Lower lobe of right lung (tissue), 2 donors: ENCODE results near the gene USP33. TPM values are rescaled to one million over a fixed set of nuclear protein-coding genes. Genes with fewer than 3 reads are reported as not detected.

Experiments
- ATAC-seq, 2 donors: fragments of 200-7000 bp; cut with Tn5 transposase; one replicate each; pipeline ENCODE4 v1.9.1; 2020 to 2022; ENCODE audit warnings: mild to moderate bottlenecking in 2 of 2, moderate library complexity in 2 of 2
- DNase-seq: peaks from one replicate; pipeline ENCODE4 v3.0.0-alpha.2; 2020
- H3K27ac ChIP-seq: fragments of 200-600 bp; one replicate; pipeline ENCODE4 v1.8.0; 2022
- H3K27me3 ChIP-seq: fragments of 200-600 bp; one replicate; pipeline ENCODE4 v1.8.0; 2022; ENCODE audit warnings: low read depth
- H3K36me3 ChIP-seq: fragments of 200-600 bp; one replicate; pipeline ENCODE4 v1.8.0; 2022; ENCODE audit warnings: mild to moderate bottlenecking
- H3K4me1 ChIP-seq: fragments of 200-600 bp; one replicate; pipeline ENCODE4 v1.8.0; 2022
- H3K4me3 ChIP-seq: fragments of 200-600 bp; one replicate; pipeline ENCODE4 v1.8.0; 2022; ENCODE audit warnings: mild to moderate bottlenecking
- H3K9me3 ChIP-seq: fragments of 200-600 bp; one replicate; pipeline ENCODE4 v1.8.0; 2022
- intact Hi-C: fragments of 100-400 bp; cut with DNase I; formaldehyde crosslinking; loops from one replicate; pipeline ENCODE4 v1.11.0; 2022
- total RNA-seq: library from RNA; stranded (reverse); fragmentation: NEBNext Ultra II Directional; extraction: Animal tissue kit (Norgen Biotek cat#: 25700); gene quantifications from one replicate; pipeline ENCODE4 v1.2.1, GENCODE V29; 2021
- TF ChIP-seq, protein P1 (sequence below): fragments of 200-600 bp; IDR thresholded peaks from one replicate; pipeline ENCODE4 v1.8.0; 2022; ENCODE audit warnings: antibody characterized with exemption, mild to moderate bottlenecking
- donor health status: DM: no; HTN: yes; CAD: no; lungs with severe emphysema.

Gene USP33
- total RNA-seq, 1 donor from 2014 or later = 68.4 TPM

DNA sequence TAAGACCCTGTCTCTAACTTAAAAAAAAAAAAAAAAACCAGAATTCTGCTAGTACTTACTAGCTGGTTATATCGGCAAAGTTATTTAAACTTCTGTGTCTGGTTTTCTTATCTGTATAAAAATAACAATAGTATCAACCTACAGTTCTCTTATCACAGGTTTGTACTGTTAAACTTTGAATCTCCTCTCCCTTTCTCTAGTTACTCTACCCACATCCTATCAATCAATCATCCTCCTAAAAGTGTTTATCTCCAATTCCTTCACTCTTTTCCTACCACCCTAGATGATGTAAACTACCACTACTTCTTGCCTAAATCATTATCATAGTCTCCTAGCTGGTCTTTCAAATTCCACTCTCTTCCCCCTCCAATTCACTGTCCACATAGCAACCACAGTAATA, 27.6 kb downstream of the USP33 start:
- Histone ChIP-seq H3K9me3 (no peaks in the 10 kb centered on the region), H3K36me3 (peaks cover 90% of the 10 kb centered on the region), H3K4me1 (no peaks in the 10 kb centered on the region), H3K4me3 (no peak overlapping the region), H3K27ac (no peak overlapping the region), H3K27me3 (no peaks in the 10 kb centered on the region)
- TF ChIP-seq, protein P1, sequence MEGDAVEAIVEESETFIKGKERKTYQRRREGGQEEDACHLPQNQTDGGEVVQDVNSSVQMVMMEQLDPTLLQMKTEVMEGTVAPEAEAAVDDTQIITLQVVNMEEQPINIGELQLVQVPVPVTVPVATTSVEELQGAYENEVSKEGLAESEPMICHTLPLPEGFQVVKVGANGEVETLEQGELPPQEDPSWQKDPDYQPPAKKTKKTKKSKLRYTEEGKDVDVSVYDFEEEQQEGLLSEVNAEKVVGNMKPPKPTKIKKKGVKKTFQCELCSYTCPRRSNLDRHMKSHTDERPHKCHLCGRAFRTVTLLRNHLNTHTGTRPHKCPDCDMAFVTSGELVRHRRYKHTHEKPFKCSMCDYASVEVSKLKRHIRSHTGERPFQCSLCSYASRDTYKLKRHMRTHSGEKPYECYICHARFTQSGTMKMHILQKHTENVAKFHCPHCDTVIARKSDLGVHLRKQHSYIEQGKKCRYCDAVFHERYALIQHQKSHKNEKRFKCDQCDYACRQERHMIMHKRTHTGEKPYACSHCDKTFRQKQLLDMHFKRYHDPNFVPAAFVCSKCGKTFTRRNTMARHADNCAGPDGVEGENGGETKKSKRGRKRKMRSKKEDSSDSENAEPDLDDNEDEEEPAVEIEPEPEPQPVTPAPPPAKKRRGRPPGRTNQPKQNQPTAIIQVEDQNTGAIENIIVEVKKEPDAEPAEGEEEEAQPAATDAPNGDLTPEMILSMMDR = no peak
- DNase-seq (no peak), ATAC-seq (no peak)
- intact Hi-C loops = no loop called here

DNA sequence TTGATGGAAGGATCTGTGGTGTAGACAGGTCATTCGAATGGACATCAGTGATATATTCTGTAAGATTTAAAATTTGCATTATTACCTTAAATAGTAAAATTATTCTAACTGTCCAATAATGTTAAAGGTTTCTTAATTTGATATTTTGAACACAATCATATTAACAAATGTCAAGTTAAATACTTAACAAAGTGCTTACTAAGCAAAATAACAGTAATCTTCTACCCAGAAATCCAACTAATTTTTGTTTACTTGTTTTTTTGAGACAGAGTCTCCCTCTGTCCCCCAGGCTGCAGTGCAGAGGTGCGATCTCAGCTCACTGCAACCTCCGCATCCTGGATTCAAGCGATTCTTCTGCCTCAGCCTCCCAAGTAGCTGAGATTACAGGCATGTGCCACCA, 33.9 kb downstream of the USP33 start:
- no peak overlapping the region for H3K27ac ChIP-seq
- H3K9me3 ChIP-seq = no peaks in the 10 kb centered on the region
- TF ChIP-seq, protein P1 = no peak
- H3K4me1 ChIP-seq = no peaks in the 10 kb centered on the region
- intact Hi-C loops = no loop called here
- DNase-seq (no peak), ATAC-seq (no peak)
- no peaks in the 10 kb centered on the region for H3K27me3 ChIP-seq
- no peak overlapping the region for H3K4me3 ChIP-seq
- H3K36me3 ChIP-seq = peaks cover 100% of the 10 kb centered on the region

DNA sequence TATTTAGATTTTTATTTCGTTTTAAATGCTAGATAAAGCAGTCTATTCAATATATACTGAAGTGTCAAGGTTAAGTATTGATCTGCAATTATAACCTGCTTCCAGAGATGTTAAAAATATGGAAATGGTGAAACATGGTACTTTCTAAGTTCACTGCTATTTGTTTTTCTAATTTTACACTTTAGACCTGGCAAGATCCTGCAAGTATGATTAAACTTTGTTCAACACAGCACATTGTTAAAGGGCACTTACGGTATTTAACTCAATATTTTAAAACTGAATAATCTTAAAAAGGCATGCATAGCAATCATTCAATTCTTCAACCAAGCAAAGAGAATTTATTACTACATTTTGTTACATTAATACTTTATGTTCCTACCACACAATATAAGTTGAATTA, 41.5 kb downstream of the USP33 start:
- TF ChIP-seq, protein P1 = no peak
- Histone ChIP-seq H3K9me3 (no peaks in the 10 kb centered on the region), H3K4me3 (no peak overlapping the region), H3K27me3 (no peaks in the 10 kb centered on the region), H3K27ac (no peak overlapping the region), H3K4me1 (no peaks in the 10 kb centered on the region), H3K36me3 (peaks cover 100% of the 10 kb centered on the region)
- no peak for DNase-seq
- intact Hi-C loops = no loop called here
- ATAC-seq = no peak

DNA sequence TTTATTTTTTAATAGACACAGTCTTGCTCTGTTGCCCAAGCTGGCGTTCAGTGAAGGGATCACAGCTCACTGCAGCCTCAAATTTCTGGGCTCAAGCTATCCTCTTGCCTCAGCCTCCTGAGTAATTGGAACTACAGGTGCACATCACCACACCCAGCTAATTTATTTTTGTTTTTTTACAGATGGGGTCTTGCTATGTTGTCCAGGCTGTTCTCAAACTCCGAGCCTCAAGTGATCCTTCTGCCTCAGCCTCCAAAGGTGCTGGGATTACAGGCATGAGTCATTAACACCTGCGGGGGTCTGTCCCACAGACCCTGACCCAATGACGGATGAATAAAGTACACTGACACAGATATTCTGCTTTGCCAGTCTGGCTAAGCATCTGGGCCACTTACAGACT, 43.6 kb downstream of the USP33 start:
- intact Hi-C loops = no loop called here
- Histone ChIP-seq H3K9me3 (no peaks in the 10 kb centered on the region), H3K27ac (no peak overlapping the region), H3K27me3 (no peaks in the 10 kb centered on the region), H3K36me3 (peaks cover 100% of the 10 kb centered on the region), H3K4me3 (no peak overlapping the region), H3K4me1 (no peaks in the 10 kb centered on the region)
- ATAC-seq = no peak
- DNase-seq = no peak
- TF ChIP-seq, protein P1 = no peak

DNA sequence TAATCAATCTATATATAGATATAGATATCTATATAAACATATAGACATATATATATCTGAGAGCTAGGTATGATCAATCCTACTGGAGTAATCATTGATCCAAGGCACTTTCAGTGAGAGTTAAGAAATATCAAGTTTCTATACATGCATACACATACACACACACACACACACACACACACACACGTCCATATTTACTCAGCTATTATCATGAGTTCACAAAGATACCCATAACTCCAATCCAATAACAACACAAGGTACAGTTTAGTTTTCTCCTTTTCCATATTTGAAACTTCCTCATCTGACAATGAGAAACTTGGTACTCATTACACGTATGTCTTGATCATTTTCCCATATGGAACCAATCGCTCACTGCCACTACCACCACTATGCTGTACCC, 49.9 kb downstream of the USP33 start:
- DNase-seq = no peak
- no peaks in the 10 kb centered on the region for H3K27me3 ChIP-seq
- no peak for ATAC-seq
- H3K36me3 ChIP-seq = peaks cover 90% of the 10 kb centered on the region
- intact Hi-C loops = no loop called here
- H3K4me3 ChIP-seq = no peak overlapping the region
- no peaks in the 10 kb centered on the region for H3K4me1 ChIP-seq
- H3K9me3 ChIP-seq = no peaks in the 10 kb centered on the region
- TF ChIP-seq, protein P1 = no peak
- H3K27ac ChIP-seq = no peak overlapping the region

DNA sequence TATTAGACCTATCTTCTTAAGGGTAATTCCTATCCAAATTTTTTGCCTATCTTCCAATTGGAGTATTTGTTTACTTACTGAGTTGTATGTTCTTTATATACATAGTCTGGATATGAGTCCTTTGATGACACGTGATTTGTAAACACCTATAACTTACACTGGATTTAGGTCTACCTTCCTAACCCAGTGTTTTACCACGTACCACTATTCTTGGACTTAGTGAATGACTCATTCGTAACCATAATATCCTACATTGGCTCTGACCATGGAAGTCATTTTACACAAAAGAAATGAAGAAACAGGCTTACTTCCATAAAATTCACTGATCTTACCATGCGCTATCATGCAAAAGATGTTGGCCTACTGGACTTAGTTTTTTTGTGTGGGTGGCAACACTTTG, 53.3 kb downstream of the USP33 start:
- Histone ChIP-seq H3K27me3 (no peaks in the 10 kb centered on the region), H3K27ac (no peak overlapping the region), H3K4me3 (no peak overlapping the region), H3K36me3 (peaks cover 60% of the 10 kb centered on the region), H3K4me1 (no peaks in the 10 kb centered on the region), H3K9me3 (no peaks in the 10 kb centered on the region)
- TF ChIP-seq, protein P1 = no peak
- intact Hi-C loops = no loop called here
- DNase-seq = no peak
- no peak for ATAC-seq
